GM12878 (cell line): ENCODE results near the gene CYS1. TPM values are rescaled to one million over a fixed set of nuclear protein-coding genes. Genes with fewer than 3 reads are reported as not detected.
A peak's percentile ranks its signal among the peaks of the same experiment; 100 is the strongest.

Source experiments
- ATAC-seq: fragments of 200-7000 bp; cut with Tn5 transposase; 3 replicates; pipeline ENCODE4 v1.9.1; 2020; ENCODE audit warnings: mild to moderate bottlenecking, moderate library complexity
- BruUV-seq: library from RNA; stranded (reverse); fragments of 400-500 nt; replicated peaks from 2 replicates; lab custom pipeline; 2021; lab: Mats Ljungman, UMichigan
- CTCF ChIA-PET: fragments of 300-600 bp; sonication (Branson Sonifier 250); formaldehyde crosslinking; extraction: SDS; loops from one replicate; lab custom pipeline; 2021; ENCODE audit warnings: inconsistent platforms; lab: Yijun Ruan, JAX
- POLR2A ChIA-PET: fragments of 350-600 bp; formaldehyde crosslinking; extraction: SDS; loops from one replicate; lab custom pipeline; 2021; ENCODE audit warnings: inconsistent platforms; lab: Charles Lee
- RAD21 ChIA-PET: fragments of 300-600 bp; sonication (Branson Sonifier 250); formaldehyde crosslinking; loops from one replicate; lab custom pipeline; 2023; ENCODE audit warnings: antibody characterized with exemption; ENCODE audit not compliant: unreplicated experiment; lab: Charles Lee
- SMC1A ChIA-PET: fragments of 300-600 bp; sonication (Branson Sonifier 250); formaldehyde crosslinking; loops from one replicate; lab custom pipeline; 2023; ENCODE audit not compliant: unreplicated experiment, uncharacterized antibody; lab: Charles Lee
- DNase-seq: peaks from one replicate; pipeline ENCODE4 v3.0.0-alpha.2; 2011; ENCODE audit warnings: low read depth, low spot score
- FAIRE-seq: peaks from 3 replicates; lab custom pipeline; 2011; peaks lifted over from hg19 to GRCh38; lab: Jason Lieb, UNC
- H2AFZ ChIP-seq: 2 replicates; pipeline ENCODE4 v1.6.0; 2011; ENCODE audit warnings: low read depth, low read length, control low read depth; ENCODE audit not compliant: control insufficient read depth
- H3K27ac ChIP-seq: 2 replicates; pipeline ENCODE4 v1.5.1; 2011; ENCODE audit warnings: control low read depth; ENCODE audit not compliant: control insufficient read depth, insufficient read depth
- H3K27me3 ChIP-seq, 2 experiments: replicated peaks in 1 of 2; 2 replicates each; pipeline versions ENCODE4 v1.6.0 to v1.6.1; 2011; ENCODE audit warnings: low read length in 1 of 2; ENCODE audit not compliant: control insufficient read depth in 2 of 2, insufficient read depth in 2 of 2
- H3K36me3 ChIP-seq, 2 experiments: 2 replicates each; pipeline ENCODE4 v1.5.1; 2011; ENCODE audit warnings: low read length in 1 of 2; ENCODE audit not compliant: control insufficient read depth in 2 of 2, insufficient read depth in 2 of 2
- H3K4me1 ChIP-seq: 2 replicates; pipeline ENCODE4 v1.6.1; 2011; ENCODE audit warnings: mild to moderate bottlenecking, low read length, moderate library complexity, mixed read lengths; ENCODE audit not compliant: control insufficient read depth, insufficient read depth
- H3K4me2 ChIP-seq: 2 replicates; pipeline ENCODE4 v1.6.0; 2011; ENCODE audit warnings: control low read depth; ENCODE audit not compliant: control insufficient read depth, insufficient read depth
- H3K4me3 ChIP-seq: fragments of 200-600 bp; sonication (generic); 2 replicates; pipeline ENCODE4 v1.5.1; 2016
- H3K79me2 ChIP-seq: 2 replicates; pipeline ENCODE4 v1.6.0; 2011; ENCODE audit warnings: low read length; ENCODE audit not compliant: control insufficient read depth, insufficient read depth
- H3K9ac ChIP-seq: 2 replicates; pipeline ENCODE4 v1.8.0; 2011; ENCODE audit warnings: low read length, control low read depth, mixed read lengths; ENCODE audit not compliant: control insufficient read depth, insufficient read depth
- H3K9me3 ChIP-seq: replicated peaks from 3 replicates; pipeline ENCODE4 v1.5.1; 2011; ENCODE audit warnings: mild to moderate bottlenecking, low read length; ENCODE audit not compliant: control insufficient read depth, insufficient read depth
- H4K20me1 ChIP-seq: 2 replicates; pipeline ENCODE4 v1.6.0; 2011; ENCODE audit not compliant: control insufficient read depth, insufficient read depth
- ASH2L ChIP-seq: fragments of 300-600, 200-600 bp; sonication (generic); IDR thresholded peaks from 2 replicates; pipeline ENCODE4 v1.6.1; 2017; ENCODE audit warnings: low read depth, mild to moderate bottlenecking, borderline replicate concordance
- DPF2 ChIP-seq: fragments of 450-650 bp; IDR thresholded peaks from 2 replicates; pipeline ENCODE4 v1.6.1; 2017; ENCODE audit warnings: mild to moderate bottlenecking
- E2F8 ChIP-seq: fragments of 450-650 bp; IDR thresholded peaks from 2 replicates; pipeline ENCODE4 v1.6.1; 2018; ENCODE audit warnings: mild to moderate bottlenecking, low read depth, moderate library complexity; ENCODE audit not compliant: partially characterized antibody
- EGR1 ChIP-seq, 2 experiments: IDR thresholded peaks; 1 replicate in 1 of 2; 2 replicates in 1 of 2; pipeline ENCODE4 v1.6.1; 2011 to 2012; ENCODE audit warnings: low read depth in 2 of 2, low read length in 2 of 2, borderline replicate concordance in 1 of 2, mild to moderate bottlenecking in 1 of 2, moderate library complexity in 1 of 2
- ETV6 ChIP-seq, 2 experiments: fragments of 450-650 bp in 1 of 2; IDR thresholded peaks in 1 of 2; conservative IDR thresholded peaks in 1 of 2; 2 replicates each; pipeline ENCODE4 v1.6.1; 2014; ENCODE audit warnings: antibody characterized with exemption in 1 of 2, borderline replicate concordance in 1 of 2, low read depth in 1 of 2, mild to moderate bottlenecking in 1 of 2, moderate library complexity in 1 of 2
- IKZF1 ChIP-seq: fragments of 450-650 bp; conservative IDR thresholded peaks from 2 replicates; pipeline ENCODE4 v1.6.1; 2017; ENCODE audit warnings: antibody characterized with exemption, mild to moderate bottlenecking
- LARP7 ChIP-seq: fragments of 450-650 bp; IDR thresholded peaks from 2 replicates; pipeline ENCODE4 v1.6.1; 2017; ENCODE audit warnings: mild to moderate bottlenecking
- MEF2A ChIP-seq: IDR thresholded peaks from 2 replicates; pipeline ENCODE4 v1.6.1; 2011; ENCODE audit warnings: low read depth, mild to moderate bottlenecking, low read length, moderate library complexity; ENCODE audit not compliant: insufficient read depth
- MYB ChIP-seq: fragments of 150-350 bp; IDR thresholded peaks from 2 replicates; pipeline ENCODE4 v1.6.1; 2014; ENCODE audit warnings: mild to moderate bottlenecking, low read depth, low read length, borderline replicate concordance
- MYC ChIP-seq: IDR thresholded peaks from 2 replicates; pipeline ENCODE4 v1.6.1; 2011; ENCODE audit warnings: mild to moderate bottlenecking, low read length, moderate library complexity, inconsistent platforms; ENCODE audit not compliant: insufficient read depth, insufficient replicate concordance, insufficient read length, severe bottlenecking
- RCOR1 ChIP-seq: conservative IDR thresholded peaks from 2 replicates; pipeline ENCODE4 v1.6.1; 2012; ENCODE audit warnings: low read depth, low read length, improper control_type of control experiment
- RFX5 ChIP-seq: IDR thresholded peaks from 2 replicates; pipeline ENCODE4 v1.6.1; 2011; ENCODE audit warnings: low read depth, low read length, improper control_type of control experiment
- SUZ12 ChIP-seq: fragments of 200-600 bp; sonication (generic); IDR thresholded peaks from one replicate; pipeline ENCODE4 v1.6.1; 2018; ENCODE audit warnings: antibody characterized with exemption, mild to moderate bottlenecking; ENCODE audit not compliant: unreplicated experiment
- TCF7 ChIP-seq: IDR thresholded peaks from 2 replicates; pipeline ENCODE4 v1.6.1; 2014; ENCODE audit warnings: antibody characterized with exemption, borderline replicate concordance
- USF2 ChIP-seq: IDR thresholded peaks from 2 replicates; pipeline ENCODE4 v1.6.1; 2011; ENCODE audit warnings: low read depth, low read length, improper control_type of control experiment, borderline replicate concordance
- YY1 ChIP-seq: IDR thresholded peaks from 2 replicates; pipeline ENCODE4 v1.6.1; 2011; ENCODE audit warnings: low read depth, mild to moderate bottlenecking, low read length
- WGBS: methylation state at CpG from one replicate; pipeline ENCODE4 v1.1.6; 2016; ENCODE audit warnings: low lambda C conversion rate; ENCODE audit not compliant: insufficient replicate concordance, insufficient coverage; ENCODE audit errors: missing lambda C conversion rate; 5-methylcytosine and 5-hydroxymethylcytosine counted together
- in situ Hi-C: fragments of 300-500 bp; cut with MboI; formaldehyde crosslinking; loops from 9 replicates; pipeline ENCODE4 v1.14.3; 2018; ENCODE audit warnings: mixed read lengths
- intact Hi-C: fragments of 100-400 bp; cut with micrococcal nuclease; formaldehyde crosslinking; loops from one replicate; pipeline ENCODE4 v1.14.2; 2022; ENCODE audit not compliant: unreplicated experiment
- polyA plus RNA-seq, 11 experiments: library from polyadenylated mRNA; depleted of rRNA in 4 of 11; unstranded in 6 of 11; stranded (reverse) in 5 of 11; fragments of >200 nt; fragmentation: Nextera tagmentation in 4 of 11; fragmentation: Illumina TruSeq in 1 of 11; extraction: Ambion mirVana in 4 of 11; extraction: Trizol in 1 of 11; gene quantifications; 1 replicate in 1 of 11; 2 replicates in 10 of 11; pipeline versions ENCODE4 v1.2.1 to v1.2.3, GENCODE V29; 2011 to 2016; ENCODE audit warnings: inconsistent platforms in 2 of 11, missing spikeins in 2 of 11, low read depth in 1 of 11
- total RNA-seq, 4 experiments: library from RNA; depleted of rRNA in 3 of 4; stranded (reverse); fragments of >200 nt in 3 of 4; fragmentation: Illumina TruSeq in 1 of 4; extraction: Trizol in 1 of 4; gene quantifications; 2 replicates each; pipeline versions ENCODE4 v1.2.1 to v1.2.3, GENCODE V29; 2013 to 2021
- TF ChIP-seq, protein P1 (sequence below): fragments of 450-650 bp; IDR thresholded peaks from 2 replicates; pipeline ENCODE4 v1.6.1; 2014; ENCODE audit warnings: mild to moderate bottlenecking
- TF ChIP-seq, protein P2 (sequence below): IDR thresholded peaks from 2 replicates; pipeline ENCODE4 v1.6.1; 2012; ENCODE audit warnings: low read depth, low read length, improper control_type of control experiment

Gene CYS1
- total and polyA plus RNA-seq, 10 of the 15 experiments (the other 5 are each of a cell fraction or from before 2014, with no cell fraction given), result 0.35 to 6.4 (median 2.5) TPM

DNA sequence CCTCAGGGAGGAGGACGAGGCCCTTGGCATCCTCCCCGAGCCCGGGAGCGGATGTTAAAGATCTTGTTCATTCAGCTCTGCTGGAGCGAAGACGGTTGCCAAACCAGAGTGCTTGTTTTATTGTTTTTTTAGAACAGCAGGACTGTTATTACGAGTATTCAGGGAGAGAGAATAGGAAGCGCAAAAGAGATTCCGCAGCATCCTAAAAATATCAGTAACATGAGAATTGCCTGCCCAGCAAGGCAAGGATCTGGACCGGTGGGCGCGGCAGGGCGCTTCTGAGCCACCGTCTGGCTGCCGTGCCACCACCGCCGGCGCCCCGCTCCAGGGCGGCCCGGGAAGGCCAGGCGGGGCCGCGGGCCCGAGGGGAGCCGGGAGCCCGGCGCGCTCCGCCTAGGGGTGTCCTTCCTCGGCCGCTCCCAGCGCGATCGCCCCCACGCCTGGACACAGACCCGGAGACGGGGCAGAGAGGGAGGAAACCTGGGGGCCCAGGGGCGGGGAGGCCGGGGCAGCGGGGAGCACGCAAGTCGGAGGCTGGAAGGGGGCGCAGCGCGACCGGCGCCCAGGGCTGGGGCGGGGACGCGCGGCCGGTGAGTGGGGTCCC is 843 bp downstream of the CYS1 start:
- Histone ChIP-seq H3K79me2 (no peaks in the 10 kb centered on the region; the same call in 1 of the 2 replicates), H3K9ac (peak overlapping the region; percentile 47), H2AFZ (peak overlapping the region; percentile 6; the same call in 1 of the 2 replicates), H3K4me1 (peaks cover 50% of the 10 kb centered on the region), H3K27me3 (no peaks in the 10 kb centered on the region), H3K4me2 (peak overlapping the region; percentile 66), H3K27ac (peak overlapping the region; percentile 40; the same call in 1 of the 2 replicates), H3K9me3 (no peaks in the 10 kb centered on the region), H4K20me1 (no peaks in the 10 kb centered on the region), H3K4me3 (peak overlapping the region; percentile 57), H3K36me3 (no peaks in the 10 kb centered on the region)
- no TSS peak for BruUV-seq
- ATAC-seq (peak; percentile 28), DNase-seq (no peak), FAIRE-seq (no peak)
- intact Hi-C loops, result no loop called here
- SMC1A ChIA-PET, result interaction anchor here (0.6 to 13.9 kb wide), 12 partner anchors 9 to 366 kb away, joined by 3 to 236 read pairs (median 4); no protein-coding TSS in a partner anchor
- under 1% methylated on average over 32 of the region's 53 CpGs for WGBS
- POLR2A ChIA-PET, result interaction anchor here (0.7 to 5.8 kb wide), 8 partner anchors 11 to 369 kb away, joined by 3 to 73 read pairs (median 4); partner anchors contain the start of gene ODC1
- RAD21 ChIA-PET, result interaction anchor here (0.8 to 13.2 kb wide), 10 partner anchors 12 to 368 kb away, joined by 3 to 216 read pairs (median 8); partner anchors contain the start of genes ODC1 and RRM2
- CTCF ChIA-PET, result interaction anchor here (0.8 to 22.8 kb wide), 12 partner anchors 11 to 367 kb away, joined by 3 to 983 read pairs (median 4); no protein-coding TSS in a partner anchor
- in situ Hi-C loops, result loop anchor here (5.0 kb wide), 1 partner anchor 358 kb away; no protein-coding TSS in a partner anchor
- TF ChIP-seq, protein P1, sequence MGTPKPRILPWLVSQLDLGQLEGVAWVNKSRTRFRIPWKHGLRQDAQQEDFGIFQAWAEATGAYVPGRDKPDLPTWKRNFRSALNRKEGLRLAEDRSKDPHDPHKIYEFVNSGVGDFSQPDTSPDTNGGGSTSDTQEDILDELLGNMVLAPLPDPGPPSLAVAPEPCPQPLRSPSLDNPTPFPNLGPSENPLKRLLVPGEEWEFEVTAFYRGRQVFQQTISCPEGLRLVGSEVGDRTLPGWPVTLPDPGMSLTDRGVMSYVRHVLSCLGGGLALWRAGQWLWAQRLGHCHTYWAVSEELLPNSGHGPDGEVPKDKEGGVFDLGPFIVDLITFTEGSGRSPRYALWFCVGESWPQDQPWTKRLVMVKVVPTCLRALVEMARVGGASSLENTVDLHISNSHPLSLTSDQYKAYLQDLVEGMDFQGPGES, result no peak
- TF ChIP-seq USF2 (no peak), YY1 (0 out of 2 replicates have a peak, but pooled peaks have one; percentile 2), TCF7 (no peak), ASH2L (no peak), RFX5 (no peak), ETV6 (conservative IDR thresholded peaks at IDR 0.05 in 1 of 2, IDR thresholded peaks at IDR 0.05 in 1 of 2; ENCODE audit: borderline replicate concordance in 1 of 2, low read depth in 1 of 2) (no peak), DPF2 (0 out of 2 replicates have a peak, but pooled peaks have one; percentile 46), RCOR1 (no peak), MEF2A (no peak), E2F8 (no peak), LARP7 (peak; percentile 69; the same call in 1 of the 2 replicates), MYB (no peak), SUZ12 (peak; percentile 18), MYC (no peak), EGR1 (IDR thresholded peaks at IDR 0.05; ENCODE audit: borderline replicate concordance in 1 of 2, low read depth in 2 of 2, low read length in 2 of 2) (no peak), IKZF1 (0 out of 2 replicates have a peak, but pooled peaks have one; percentile 65)
- TF ChIP-seq, protein P2, sequence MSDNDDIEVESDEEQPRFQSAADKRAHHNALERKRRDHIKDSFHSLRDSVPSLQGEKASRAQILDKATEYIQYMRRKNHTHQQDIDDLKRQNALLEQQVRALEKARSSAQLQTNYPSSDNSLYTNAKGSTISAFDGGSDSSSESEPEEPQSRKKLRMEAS, result no peak
